ENCODE measurements around the gene GAB3. TPM values are rescaled to one million over a fixed set of nuclear protein-coding genes. Genes with fewer than 3 reads are reported as not detected.
"Not testable (repeated sequence)": the region's sequence is repeated elsewhere in the genome, so short reads cannot be mapped to it uniquely, and the experiment has no call there.

GAB3 gene
- total RNA-seq, 1 experiment from 2014 or later, result not detected

DNA sequence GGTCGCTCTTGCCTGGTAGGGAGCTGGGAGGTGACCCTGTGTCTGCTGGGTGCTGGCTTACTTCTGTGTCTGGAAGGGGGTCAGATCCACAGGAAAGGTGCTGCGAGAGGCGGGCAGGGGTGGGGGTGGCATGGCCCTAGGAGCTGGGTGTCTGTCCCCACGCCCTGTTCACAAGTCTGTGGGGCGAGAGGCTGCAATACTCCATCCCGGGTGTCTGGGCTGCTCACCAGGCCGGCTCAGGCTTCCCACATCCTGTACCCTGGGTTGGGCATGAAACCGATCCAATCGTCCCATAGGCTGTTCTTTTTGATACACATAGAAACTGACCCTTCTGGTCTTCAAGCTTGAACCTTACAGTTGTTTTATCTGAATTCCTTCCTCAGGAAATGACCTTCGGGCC lies 96.5 kb downstream of the GAB3 start:
- Mint-ChIP-seq H3K4me3 (ENCODE audit: unreplicated experiment) (no peak overlapping the region), H3K27ac (ENCODE audit: unreplicated experiment) (no peak overlapping the region), H3K9me3 (ENCODE audit: unreplicated experiment) (no peaks in the 10 kb centered on the region), H3K27me3 (ENCODE audit: insufficient read depth, unreplicated experiment) (peaks cover 10% of the 10 kb centered on the region), H3K4me1 (ENCODE audit: low read depth, unreplicated experiment) (no peaks in the 10 kb centered on the region), H3K36me3 (ENCODE audit: insufficient read depth, unreplicated experiment) (no peaks in the 10 kb centered on the region)
- Histone ChIP-seq H3K36me3 (ENCODE audit: control insufficient read depth, insufficient read depth, low read length) (no peaks in the 10 kb centered on the region), H3K27me3 (replicated peaks; ENCODE audit: control insufficient read depth, insufficient read depth, low read length) (no peaks in the 10 kb centered on the region), H3K4me3 (ENCODE audit: low read depth, low read length) (no peak overlapping the region), H3K4me1 (no peaks in the 10 kb centered on the region), H3K9me3 (no peaks in the 10 kb centered on the region)
- BruUV-seq (replicated peaks), result no TSS peak
- POLR2A ChIA-PET, result no interaction called here
- DNase-seq, result no peak
- TF ChIP-seq, protein P1, sequence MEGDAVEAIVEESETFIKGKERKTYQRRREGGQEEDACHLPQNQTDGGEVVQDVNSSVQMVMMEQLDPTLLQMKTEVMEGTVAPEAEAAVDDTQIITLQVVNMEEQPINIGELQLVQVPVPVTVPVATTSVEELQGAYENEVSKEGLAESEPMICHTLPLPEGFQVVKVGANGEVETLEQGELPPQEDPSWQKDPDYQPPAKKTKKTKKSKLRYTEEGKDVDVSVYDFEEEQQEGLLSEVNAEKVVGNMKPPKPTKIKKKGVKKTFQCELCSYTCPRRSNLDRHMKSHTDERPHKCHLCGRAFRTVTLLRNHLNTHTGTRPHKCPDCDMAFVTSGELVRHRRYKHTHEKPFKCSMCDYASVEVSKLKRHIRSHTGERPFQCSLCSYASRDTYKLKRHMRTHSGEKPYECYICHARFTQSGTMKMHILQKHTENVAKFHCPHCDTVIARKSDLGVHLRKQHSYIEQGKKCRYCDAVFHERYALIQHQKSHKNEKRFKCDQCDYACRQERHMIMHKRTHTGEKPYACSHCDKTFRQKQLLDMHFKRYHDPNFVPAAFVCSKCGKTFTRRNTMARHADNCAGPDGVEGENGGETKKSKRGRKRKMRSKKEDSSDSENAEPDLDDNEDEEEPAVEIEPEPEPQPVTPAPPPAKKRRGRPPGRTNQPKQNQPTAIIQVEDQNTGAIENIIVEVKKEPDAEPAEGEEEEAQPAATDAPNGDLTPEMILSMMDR (IDR thresholded peaks at IDR 0.05; ENCODE audit: insufficient read depth in 1 of 2, low read depth in 1 of 2, low read length in 1 of 2, severe bottlenecking in 1 of 2, unreplicated experiment in 1 of 2), result no peak
- CTCF ChIA-PET, result no interaction called here
- intact Hi-C loops (cut with micrococcal nuclease; ENCODE audit: unreplicated experiment), result no loop called here

DNA sequence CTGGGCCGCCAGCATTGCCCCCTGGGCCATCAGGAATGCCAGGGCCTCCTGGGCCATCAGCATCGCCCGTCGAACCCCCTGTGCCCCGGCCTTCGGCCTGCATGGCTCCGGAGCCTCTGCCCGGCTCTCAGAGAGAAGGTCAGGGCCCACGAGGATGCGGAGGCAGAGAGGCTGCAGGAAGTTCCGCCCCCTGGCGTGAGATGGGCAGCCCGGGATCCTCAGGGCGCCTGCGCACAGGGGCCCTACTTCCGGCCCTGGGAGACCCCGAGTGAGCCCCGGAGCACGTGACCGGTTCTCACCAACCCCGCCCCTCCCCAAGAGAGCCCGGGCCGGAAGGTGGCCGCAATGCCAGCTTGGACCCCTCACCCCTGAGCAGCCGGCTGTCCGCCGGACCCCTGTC lies 97.5 kb downstream of the GAB3 start, which contains the start of gene CTAG2:
Gene CTAG2 (minus strand): TSS at position 167 of the 400 bp plus-strand sequence. CDS start 64 bp downstream, at position 103.
- H3K27me3 ChIP-seq (replicated peaks; ENCODE audit: control insufficient read depth, insufficient read depth, low read length); intact Hi-C loops (cut with micrococcal nuclease; ENCODE audit: unreplicated experiment); H3K36me3 ChIP-seq (ENCODE audit: control insufficient read depth, insufficient read depth, low read length); H3K4me3 ChIP-seq (ENCODE audit: low read depth, low read length); CTCF ChIA-PET; H3K9me3 Mint-ChIP-seq (ENCODE audit: unreplicated experiment); H3K4me1 ChIP-seq; H3K4me1 Mint-ChIP-seq (ENCODE audit: low read depth, unreplicated experiment); H3K27me3 Mint-ChIP-seq (ENCODE audit: insufficient read depth, unreplicated experiment); H3K27ac Mint-ChIP-seq (ENCODE audit: unreplicated experiment); H3K9me3 ChIP-seq; BruUV-seq (replicated peaks); H3K4me3 Mint-ChIP-seq (ENCODE audit: unreplicated experiment); POLR2A ChIA-PET; H3K36me3 Mint-ChIP-seq (ENCODE audit: insufficient read depth, unreplicated experiment); DNase-seq: not testable (repeated sequence)

DNA sequence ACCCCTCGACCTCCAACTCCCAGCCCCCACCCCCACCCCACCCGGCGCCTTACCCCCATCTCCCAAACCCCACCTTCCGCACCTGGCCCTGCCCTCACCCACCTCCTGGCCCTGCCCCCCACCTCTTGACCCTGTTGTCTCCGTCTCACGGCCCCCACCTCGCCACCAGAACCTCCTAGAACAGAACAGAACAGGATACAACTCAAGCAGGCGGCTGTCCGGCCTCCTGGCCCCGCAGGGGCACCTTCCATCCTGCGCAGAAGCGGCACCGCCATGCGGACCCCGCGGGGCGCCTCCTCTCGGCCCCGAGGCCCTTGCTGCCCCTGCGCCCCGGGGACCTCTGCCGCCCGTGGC lies 97.9 kb downstream of the GAB3 start:
- TF ChIP-seq, protein P1 (IDR thresholded peaks at IDR 0.05; ENCODE audit: insufficient read depth in 1 of 2, low read depth in 1 of 2, low read length in 1 of 2, severe bottlenecking in 1 of 2, unreplicated experiment in 1 of 2), result no peak
- no peaks in the 10 kb centered on the region for H3K4me1 Mint-ChIP-seq (ENCODE audit: low read depth, unreplicated experiment)
- intact Hi-C loops (cut with micrococcal nuclease; ENCODE audit: unreplicated experiment), result no loop called here
- no peak for DNase-seq
- CTCF ChIA-PET, result no interaction called here
- H3K9me3 Mint-ChIP-seq (ENCODE audit: unreplicated experiment), result no peaks in the 10 kb centered on the region
- H3K36me3 ChIP-seq (ENCODE audit: control insufficient read depth, insufficient read depth, low read length), result no peaks in the 10 kb centered on the region
- no peak overlapping the region for H3K27ac Mint-ChIP-seq (ENCODE audit: unreplicated experiment)
- H3K9me3 ChIP-seq, result no peaks in the 10 kb centered on the region
- no peak overlapping the region for H3K4me3 Mint-ChIP-seq (ENCODE audit: unreplicated experiment)
- peaks cover 6% of the 10 kb centered on the region for H3K27me3 Mint-ChIP-seq (ENCODE audit: insufficient read depth, unreplicated experiment)
- no peaks in the 10 kb centered on the region for H3K27me3 ChIP-seq (replicated peaks; ENCODE audit: control insufficient read depth, insufficient read depth, low read length)
- BruUV-seq (replicated peaks), result no TSS peak
- H3K4me1 ChIP-seq, result no peaks in the 10 kb centered on the region
- H3K4me3 ChIP-seq (ENCODE audit: low read depth, low read length), result no peak overlapping the region
- H3K36me3 Mint-ChIP-seq (ENCODE audit: insufficient read depth, unreplicated experiment), result no peaks in the 10 kb centered on the region
- POLR2A ChIA-PET, result no interaction called here

All from Caco-2 (cell line).